Ectodermal cell (in vitro differentiated cells): ENCODE data around the gene SEMA3C.
"Not testable (repeated sequence)": the region's sequence is repeated elsewhere in the genome, so short reads cannot be mapped to it uniquely, and the experiment has no call there.

Source experiments
- H3K27ac ChIP-seq: 2 replicates; pipeline ENCODE4 v1.7.0; 2013; ENCODE audit warnings: mild to moderate bottlenecking, low read depth, low read length; ENCODE audit not compliant: insufficient read depth, poor library complexity, severe bottlenecking
- H3K27me3 ChIP-seq: 2 replicates; pipeline ENCODE4 v1.7.0; 2013; ENCODE audit warnings: mild to moderate bottlenecking, low read length; ENCODE audit not compliant: insufficient read depth, control insufficient read depth, poor library complexity, severe bottlenecking
- H3K36me3 ChIP-seq: one replicate; pipeline ENCODE4 v1.7.0; 2013; ENCODE audit warnings: low read length; ENCODE audit not compliant: control insufficient read depth, insufficient read depth
- H3K4me1 ChIP-seq: one replicate; pipeline ENCODE4 v1.7.0; 2013; ENCODE audit warnings: low read length; ENCODE audit not compliant: control insufficient read depth, insufficient read depth
- H3K4me3 ChIP-seq: 2 replicates; pipeline ENCODE4 v1.7.0; 2013; ENCODE audit warnings: low read depth, low read length, control low read depth; ENCODE audit not compliant: insufficient read depth
- H3K9me3 ChIP-seq: 2 replicates; pipeline ENCODE4 v1.7.0; 2013; ENCODE audit warnings: mild to moderate bottlenecking, low read length, moderate library complexity; ENCODE audit not compliant: control insufficient read depth
- WGBS, 2 experiments: methylation state at CpG; one replicate each; pipeline ENCODE4 v1.1.7; 2013; ENCODE audit warnings: missing lambda C conversion rate in 2 of 2; 5-methylcytosine and 5-hydroxymethylcytosine counted together

Gene SEMA3C

DNA sequence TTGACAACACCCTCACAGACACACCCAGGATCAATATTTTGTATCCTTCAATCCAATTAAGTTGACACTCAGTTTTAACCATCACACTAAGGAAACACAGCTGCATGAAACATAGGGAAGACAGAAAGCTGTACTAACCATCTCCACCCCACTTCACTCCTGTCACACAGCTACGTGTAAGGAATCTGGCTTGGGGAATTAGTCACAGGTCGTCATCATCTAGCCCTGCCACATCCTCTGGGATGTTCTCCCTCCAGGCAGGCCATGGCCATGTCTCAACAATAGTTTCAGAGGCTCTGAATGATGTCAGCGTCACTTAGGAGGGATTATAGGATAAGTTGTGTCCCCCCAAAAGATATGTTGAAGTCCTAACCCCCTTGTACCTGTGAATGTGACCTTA, 10.8 kb upstream of the SEMA3C start:
- Histone ChIP-seq H3K27ac (no peak overlapping the region), H3K4me1 (no peaks in the 10 kb centered on the region), H3K9me3 (no peaks in the 10 kb centered on the region), H3K4me3 (no peak overlapping the region), H3K36me3 (no peaks in the 10 kb centered on the region), H3K27me3 (no peaks in the 10 kb centered on the region)
- 95 to 96% methylated on average over 3 of the region's 3 CpGs for WGBS, 2 experiments

- not testable (repeated sequence) for H3K9me3 ChIP-seq, H3K4me3 ChIP-seq, H3K27me3 ChIP-seq, H3K4me1 ChIP-seq, H3K27ac ChIP-seq, H3K36me3 ChIP-seq
- WGBS, 2 experiments, result 92 to 97% methylated on average over 6 of the region's 6 CpGs
These were observed 8.1 kb upstream of the SEMA3C start for GRCh38 chr7:80926955-80927354.

DNA sequence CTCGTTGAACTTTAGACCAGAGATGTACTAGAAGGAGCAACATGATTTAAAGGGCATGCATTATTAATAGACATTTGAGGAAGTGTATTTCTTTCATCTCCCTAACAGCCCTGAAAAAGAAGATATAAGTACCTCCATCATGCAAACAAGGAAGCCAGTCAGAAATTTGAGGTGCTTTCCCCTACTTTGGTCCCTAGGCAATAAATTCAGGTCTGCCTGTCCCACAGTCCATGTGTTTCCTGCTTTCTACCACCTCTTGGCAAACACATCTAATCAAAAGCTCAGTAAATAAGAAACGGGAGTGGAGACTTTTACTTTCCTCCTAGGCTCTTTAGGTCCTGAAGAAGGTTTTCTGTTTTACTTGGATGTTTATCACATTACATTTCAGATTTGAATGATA, 5.2 kb upstream of the SEMA3C start:
- Histone ChIP-seq H3K4me1 (no peaks in the 10 kb centered on the region), H3K4me3 (no peak overlapping the region), H3K27ac (no peak overlapping the region), H3K9me3 (no peaks in the 10 kb centered on the region), H3K27me3 (no peaks in the 10 kb centered on the region), H3K36me3 (no peaks in the 10 kb centered on the region)
- WGBS, 2 experiments, result 89% methylated on average over 2 of the region's 2 CpGs; no CpG with 5 or more reads in 1 of the 2 experiments

DNA sequence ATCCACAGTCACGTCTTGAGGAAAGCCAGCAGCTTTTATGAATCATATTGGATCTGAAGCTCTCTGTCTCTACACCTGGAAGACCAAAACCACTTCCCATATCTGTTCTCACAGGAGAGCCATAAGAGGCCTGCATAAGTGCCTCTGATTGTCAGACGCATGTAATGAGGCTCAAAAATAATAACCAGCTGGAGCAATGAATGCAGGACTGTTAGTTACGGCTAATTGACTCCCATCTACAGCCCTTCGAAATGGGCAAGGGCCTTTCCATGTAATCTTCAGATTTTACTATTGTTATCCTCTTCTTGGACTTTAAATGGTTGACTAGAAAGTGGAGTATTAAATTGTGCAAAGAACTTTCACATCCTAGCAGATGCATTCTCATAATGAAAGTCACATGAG, 4.4 kb upstream of the SEMA3C start:
- 94 to 98% methylated on average over 4 of the region's 4 CpGs for WGBS, 2 experiments
- Histone ChIP-seq H3K9me3 (no peaks in the 10 kb centered on the region), H3K4me1 (no peaks in the 10 kb centered on the region), H3K27ac (no peak overlapping the region), H3K36me3 (no peaks in the 10 kb centered on the region), H3K4me3 (no peak overlapping the region), H3K27me3 (no peaks in the 10 kb centered on the region)

DNA sequence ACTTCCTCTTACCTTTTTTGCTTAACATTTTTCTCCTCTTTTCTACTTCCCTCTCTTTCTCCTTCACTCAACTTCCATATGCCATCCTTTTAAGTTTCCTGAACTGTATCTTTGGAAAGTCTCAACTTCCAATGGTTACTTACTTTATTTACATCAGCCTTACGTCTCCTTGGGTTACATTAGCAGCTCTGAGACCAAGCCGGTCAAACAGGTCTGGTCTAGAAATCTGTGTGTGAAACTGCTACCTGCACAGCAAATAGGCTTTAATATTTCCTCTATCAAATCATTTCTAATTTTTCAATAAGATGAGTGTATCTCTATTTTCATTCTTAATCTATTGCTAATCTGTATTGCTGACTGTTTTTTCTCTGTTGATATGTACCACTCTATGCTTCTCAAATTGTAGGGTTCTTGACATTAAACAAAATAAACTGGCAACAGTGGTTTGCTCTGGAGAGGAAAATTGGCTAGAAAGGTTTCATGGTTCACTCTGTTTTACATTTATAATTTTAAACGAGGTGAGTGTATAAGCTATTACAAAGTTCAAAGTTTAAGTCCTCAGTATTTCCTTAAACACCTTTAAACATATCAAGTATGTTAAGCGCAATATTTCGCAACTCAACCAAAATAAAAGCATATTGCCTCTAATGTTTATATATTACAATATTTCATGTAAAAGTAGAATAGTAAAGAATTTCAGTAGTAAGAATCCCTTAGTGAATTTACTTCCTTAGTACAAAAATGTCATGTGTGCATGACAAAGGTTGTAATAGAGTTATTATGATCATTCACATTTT, 3.6 kb upstream of the SEMA3C start:
- no peaks in the 10 kb centered on the region for H3K36me3 ChIP-seq
- H3K27ac ChIP-seq, result no peak overlapping the region
- no peaks in the 10 kb centered on the region for H3K27me3 ChIP-seq
- H3K4me3 ChIP-seq, result no peak overlapping the region
- 68 to 96% methylated on average over 2 to 3 of the region's 5 CpGs for WGBS, 2 experiments
- H3K9me3 ChIP-seq, result no peaks in the 10 kb centered on the region
- H3K4me1 ChIP-seq, result no peaks in the 10 kb centered on the region

GRCh38 chr7:80921130-80921529, 2.3 kb upstream of the SEMA3C start:
- Histone ChIP-seq H3K27me3 (no peaks in the 10 kb centered on the region), H3K27ac (no peak overlapping the region), H3K4me1 (no peaks in the 10 kb centered on the region), H3K36me3 (no peaks in the 10 kb centered on the region), H3K4me3 (no peak overlapping the region), H3K9me3 (no peaks in the 10 kb centered on the region)
- 87 to 89% methylated on average over 3 of the region's 3 CpGs for WGBS, 2 experiments

DNA sequence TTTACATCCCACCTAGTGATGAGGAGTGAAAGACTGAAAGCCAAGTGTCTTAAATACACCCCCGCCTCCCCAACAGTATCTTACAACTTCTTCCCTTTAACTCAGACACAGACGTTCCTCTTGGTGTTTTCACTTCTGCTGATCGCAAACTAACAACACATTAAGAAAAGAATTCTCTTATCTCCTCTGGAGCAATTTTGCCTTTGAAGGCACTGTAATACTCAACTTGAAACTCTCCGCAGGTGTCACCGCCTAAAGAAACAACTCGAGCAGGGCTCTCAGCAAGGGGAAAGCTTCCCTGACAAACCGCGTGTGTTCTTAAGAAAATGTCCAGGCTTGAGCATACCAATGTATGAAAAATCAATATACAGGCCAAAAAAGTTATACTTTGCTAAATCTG, 452 bp downstream of the SEMA3C start:
- peak overlapping the region; percentile 63 for H3K4me3 ChIP-seq
- H3K36me3 ChIP-seq, result no peaks in the 10 kb centered on the region
- H3K4me1 ChIP-seq, result no peaks in the 10 kb centered on the region
- H3K27me3 ChIP-seq, result no peaks in the 10 kb centered on the region
- H3K27ac ChIP-seq, result peak overlapping the region; percentile 81
- 2 to 3% methylated on average over 8 of the region's 8 CpGs for WGBS, 2 experiments
- H3K9me3 ChIP-seq, result no peaks in the 10 kb centered on the region

GRCh38 chr7:80916770-80917741, 1.8 kb downstream of the SEMA3C start:
- no peaks in the 10 kb centered on the region for H3K4me1 ChIP-seq
- WGBS, 2 experiments, result 77% methylated on average over 3 of the region's 3 CpGs; no CpG with 5 or more reads in 1 of the 2 experiments
- H3K36me3 ChIP-seq, result no peaks in the 10 kb centered on the region
- no peaks in the 10 kb centered on the region for H3K9me3 ChIP-seq
- no peaks in the 10 kb centered on the region for H3K27me3 ChIP-seq
- peak overlapping the region; percentile 63 for H3K4me3 ChIP-seq
- H3K27ac ChIP-seq, result no peak overlapping the region

DNA sequence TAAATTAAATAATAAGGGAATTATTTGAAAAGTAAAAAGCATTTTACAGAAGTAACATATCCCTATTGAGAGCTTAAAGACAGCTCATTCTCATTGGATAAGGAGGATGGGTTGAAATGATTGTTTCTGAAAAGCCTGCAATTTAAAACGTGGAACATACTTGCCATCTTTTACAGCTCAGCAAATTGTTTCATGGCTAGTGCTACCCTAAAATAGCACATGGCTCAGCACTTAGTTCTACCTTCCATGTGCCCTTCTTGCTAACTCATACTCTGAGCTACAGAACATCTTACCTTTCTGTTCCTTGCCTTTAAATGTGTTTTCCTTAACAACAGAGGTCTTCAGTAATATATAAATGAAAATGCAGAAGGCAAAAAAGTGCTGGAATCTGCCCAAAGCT, 8.6 kb downstream of the SEMA3C start:
- no peak overlapping the region for H3K4me3 ChIP-seq
- WGBS, 2 experiments, result 81 to 85% methylated on average over 1 of the region's 1 CpG
- H3K27me3 ChIP-seq, result no peaks in the 10 kb centered on the region

DNA sequence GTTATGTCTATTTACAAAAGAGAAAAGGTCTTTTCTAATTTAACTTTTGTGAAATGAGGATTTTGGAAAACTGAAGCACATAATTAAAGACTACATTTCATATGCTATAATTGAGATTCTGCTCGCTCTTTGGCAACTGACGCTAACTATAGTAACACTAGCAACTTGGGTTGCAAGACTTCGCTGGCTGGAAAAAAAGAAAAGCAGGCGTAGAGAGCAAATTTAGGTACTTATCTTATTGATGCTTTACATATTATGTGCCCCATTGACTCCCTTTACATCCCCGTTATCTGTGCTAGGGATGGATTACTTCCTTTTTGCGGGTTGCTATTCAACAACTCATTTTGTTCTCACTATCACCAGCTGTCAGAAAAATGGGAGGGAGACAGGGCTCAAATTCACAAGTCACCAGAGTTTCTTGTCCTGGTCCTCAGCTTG, 10.5 kb downstream of the SEMA3C start:
- Histone ChIP-seq H3K27me3 (no peaks in the 10 kb centered on the region), H3K27ac (no peak overlapping the region), H3K36me3 (no peaks in the 10 kb centered on the region), H3K9me3 (no peaks in the 10 kb centered on the region), H3K4me1 (peaks cover 6% of the 10 kb centered on the region), H3K4me3 (no peak overlapping the region)
- WGBS, 2 experiments, result 86 to 94% methylated on average over 5 to 6 of the region's 6 CpGs

More for the DNA sequence above, 8.6 kb downstream of the SEMA3C start:
- Histone ChIP-seq H3K4me1 (peaks cover 5% of the 10 kb centered on the region), H3K9me3 (no peaks in the 10 kb centered on the region), H3K36me3 (no peaks in the 10 kb centered on the region), H3K27ac (no peak overlapping the region)
